ENCODE data around the gene ARHGEF33. TPM values are rescaled to one million over a fixed set of nuclear protein-coding genes. Genes with fewer than 3 reads are reported as not detected.

Gene ARHGEF33
- total and polyA plus RNA-seq, 2 of the 13 experiments (the other 11 are each of a cell fraction or from before 2014, with no cell fraction given): 0.04 TPM; not detected in 1

GRCh38 chr2:38875576-38876367 lies 13.9 kb upstream of the ARHGEF33 start, which contains the start of the genes DHX57 and MORN2 (continued):
- peak; percentile 46; the same call in 1 of the 2 replicates for TF ChIP-seq ZNF274 (CRISPR knock-in tag; IDR thresholded peaks at IDR 0.05)
- TF ChIP-seq DRAP1 (CRISPR knock-in tag; IDR thresholded peaks at IDR 0.05): peak; percentile 52; the same call in 1 of the 2 replicates
- peak; percentile 86 for TF ChIP-seq HDAC2 (CRISPR knock-in tag; IDR thresholded peaks at IDR 0.05)
- TF ChIP-seq ZNF766 (CRISPR knock-in tag; IDR thresholded peaks at IDR 0.05; ENCODE audit: borderline replicate concordance): peak; percentile 54; the same call in 1 of the 2 replicates
- peak; percentile 69 for TF ChIP-seq HNF4A (CRISPR knock-in tag; IDR thresholded peaks at IDR 0.05)
- TF ChIP-seq HOXD1 (CRISPR knock-in tag; IDR thresholded peaks at IDR 0.05): 0 out of 2 replicates have a peak, but pooled peaks have one; percentile 83
- TF ChIP-seq KAT7 (CRISPR knock-in tag; IDR thresholded peaks at IDR 0.05; ENCODE audit: borderline replicate concordance): peak; percentile 97
- 0 out of 2 replicates have a peak, but pooled peaks have one; percentile 24 for TF ChIP-seq SP5 (CRISPR knock-in tag; IDR thresholded peaks at IDR 0.05; ENCODE audit: borderline replicate concordance, low read depth)
- TF ChIP-seq ZBTB38 (CRISPR knock-in tag; IDR thresholded peaks at IDR 0.05): peak; percentile 92
- TF ChIP-seq ZNF616 (CRISPR knock-in tag; IDR thresholded peaks at IDR 0.05; ENCODE audit: low read depth): peak; percentile 85; the same call in 1 of the 2 replicates
- peak; percentile 15; the same call in 1 of the 2 replicates for TF ChIP-seq ZSCAN5A (CRISPR knock-in tag; IDR thresholded peaks at IDR 0.05; ENCODE audit: borderline replicate concordance)
- TF ChIP-seq, protein P1, sequence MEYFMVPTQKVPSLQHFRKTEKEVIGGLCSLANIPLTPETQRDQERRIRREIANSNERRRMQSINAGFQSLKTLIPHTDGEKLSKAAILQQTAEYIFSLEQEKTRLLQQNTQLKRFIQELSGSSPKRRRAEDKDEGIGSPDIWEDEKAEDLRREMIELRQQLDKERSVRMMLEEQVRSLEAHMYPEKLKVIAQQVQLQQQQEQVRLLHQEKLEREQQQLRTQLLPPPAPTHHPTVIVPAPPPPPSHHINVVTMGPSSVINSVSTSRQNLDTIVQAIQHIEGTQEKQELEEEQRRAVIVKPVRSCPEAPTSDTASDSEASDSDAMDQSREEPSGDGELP (IDR thresholded peaks at IDR 0.05; ENCODE audit: borderline replicate concordance, low read depth): peak; percentile 96
- peak; percentile 56; the same call in 1 of the 2 replicates for TF ChIP-seq ZZZ3 (CRISPR knock-in tag; IDR thresholded peaks at IDR 0.05; ENCODE audit: borderline replicate concordance)
- TF ChIP-seq DBP (CRISPR knock-in tag; IDR thresholded peaks at IDR 0.05; ENCODE audit: not compliant biosample characterization): no peak
- TF ChIP-seq, protein P2, sequence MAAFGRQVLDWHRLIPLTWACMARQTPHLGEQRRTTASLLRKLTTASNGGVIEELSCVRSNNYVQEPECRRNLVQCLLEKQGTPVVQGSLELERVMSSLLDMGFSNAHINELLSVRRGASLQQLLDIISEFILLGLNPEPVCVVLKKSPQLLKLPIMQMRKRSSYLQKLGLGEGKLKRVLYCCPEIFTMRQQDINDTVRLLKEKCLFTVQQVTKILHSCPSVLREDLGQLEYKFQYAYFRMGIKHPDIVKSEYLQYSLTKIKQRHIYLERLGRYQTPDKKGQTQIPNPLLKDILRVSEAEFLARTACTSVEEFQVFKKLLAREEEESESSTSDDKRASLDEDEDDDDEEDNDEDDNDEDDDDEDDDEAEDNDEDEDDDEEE (CRISPR knock-in tag; IDR thresholded peaks at IDR 0.05): peak; percentile 46; the same call in 1 of the 2 replicates
- TF ChIP-seq ZNF569 (CRISPR knock-in tag; IDR thresholded peaks at IDR 0.05; ENCODE audit: borderline replicate concordance): peak; percentile 94; the same call in 1 of the 2 replicates
- TF ChIP-seq NAIF1 (CRISPR knock-in tag; IDR thresholded peaks at IDR 0.05; ENCODE audit: borderline replicate concordance): peak; percentile 92; the same call in 1 of the 2 replicates
- TF ChIP-seq, protein P3, sequence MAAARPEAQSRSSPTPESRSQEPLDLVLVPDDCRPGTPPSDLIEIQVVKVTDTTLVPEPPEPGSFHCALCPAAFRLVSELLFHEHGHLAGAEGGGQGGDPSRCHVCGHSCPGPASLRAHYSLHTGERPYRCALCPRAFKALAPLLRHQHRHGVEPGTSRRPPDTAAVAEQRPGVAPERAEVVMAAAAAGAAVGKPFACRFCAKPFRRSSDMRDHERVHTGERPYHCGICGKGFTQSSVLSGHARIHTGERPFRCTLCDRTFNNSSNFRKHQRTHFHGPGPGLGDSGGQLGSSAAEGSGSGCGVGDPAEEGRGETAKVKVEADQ (CRISPR knock-in tag; IDR thresholded peaks at IDR 0.05; ENCODE audit: borderline replicate concordance): peak; percentile 51; the same call in 1 of the 2 replicates
